Inflammatory macrophage treated with lipopolysaccharide for 1 hour (primary cell): ENCODE results near the gene MYBBP1A.
"Not testable (repeated sequence)": the region's sequence is repeated elsewhere in the genome, so short reads cannot be mapped to it uniquely, and the experiment has no call there.

Experiments used
- DNase-seq, 2 donors: peaks; one replicate each; pipeline ENCODE4 v3.0.0-alpha.2; 2020 to 2022

MYBBP1A gene

DNA sequence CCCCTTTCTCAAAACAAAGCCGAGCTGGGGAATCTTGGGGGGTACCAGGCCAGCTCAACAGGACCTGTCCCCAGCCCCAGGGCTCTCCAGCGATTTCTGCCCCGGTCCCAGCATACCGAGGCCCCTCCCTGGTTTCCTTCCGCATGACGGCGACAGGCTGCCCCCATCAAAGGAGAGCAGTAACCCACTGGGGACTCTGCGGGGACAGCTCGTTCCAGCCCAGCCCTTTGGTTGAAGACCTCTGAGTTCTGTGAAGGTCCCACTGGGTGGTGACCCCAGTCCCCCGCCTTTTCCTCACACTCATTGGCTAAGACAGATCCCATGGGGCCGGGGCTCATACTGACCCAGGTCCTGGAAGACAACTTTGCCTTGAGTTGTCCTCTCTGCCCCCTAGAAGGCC is 33.2 kb upstream of the MYBBP1A start:
- no peak for DNase-seq

GRCh38 chr17:4587803-4588202 is 32.6 kb upstream of the MYBBP1A start:
- no peak for DNase-seq

- DNase-seq = no peak
Measured at GRCh38 chr17:4587195-4587594, 32.0 kb upstream of the MYBBP1A start.

DNA sequence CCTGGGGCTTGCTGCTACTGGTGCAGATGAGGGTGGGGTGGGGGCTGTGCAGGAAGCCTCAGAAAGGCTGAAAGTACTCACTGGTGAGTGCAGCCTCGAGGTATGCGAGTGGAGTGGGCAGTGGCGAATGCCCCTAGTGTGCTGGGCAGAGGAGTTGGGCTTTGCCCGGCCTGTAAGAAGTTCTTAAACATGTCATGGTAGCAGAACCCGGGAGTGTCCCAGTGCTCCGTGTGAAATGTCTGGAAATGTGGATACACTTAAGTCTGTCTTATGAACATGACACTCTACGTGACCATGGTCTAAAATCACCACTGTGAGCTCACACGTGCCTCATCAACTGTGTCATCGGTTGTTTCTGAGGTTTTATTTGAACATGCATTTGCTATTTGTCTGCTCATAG is 30.9 kb upstream of the MYBBP1A start:
- no peak for DNase-seq

DNA sequence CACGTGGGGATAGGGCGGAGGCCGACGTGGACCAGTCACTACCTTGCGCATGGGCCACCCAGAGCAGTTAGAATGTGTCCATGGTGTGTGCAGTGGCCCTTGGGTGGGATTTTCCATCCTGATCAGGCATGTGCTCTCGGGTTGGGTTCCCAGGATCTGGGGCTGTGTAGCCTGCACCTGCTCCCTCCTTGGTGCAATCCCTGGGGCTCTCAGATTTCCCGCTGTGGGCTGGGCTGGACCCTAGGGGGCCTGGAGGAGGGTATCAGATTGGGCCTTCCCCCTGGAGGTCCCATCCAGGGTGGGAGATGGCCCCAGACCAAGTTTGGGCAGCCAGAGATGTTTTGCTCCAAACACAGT is 30.4 kb upstream of the MYBBP1A start:
- DNase-seq = no peak

DNA sequence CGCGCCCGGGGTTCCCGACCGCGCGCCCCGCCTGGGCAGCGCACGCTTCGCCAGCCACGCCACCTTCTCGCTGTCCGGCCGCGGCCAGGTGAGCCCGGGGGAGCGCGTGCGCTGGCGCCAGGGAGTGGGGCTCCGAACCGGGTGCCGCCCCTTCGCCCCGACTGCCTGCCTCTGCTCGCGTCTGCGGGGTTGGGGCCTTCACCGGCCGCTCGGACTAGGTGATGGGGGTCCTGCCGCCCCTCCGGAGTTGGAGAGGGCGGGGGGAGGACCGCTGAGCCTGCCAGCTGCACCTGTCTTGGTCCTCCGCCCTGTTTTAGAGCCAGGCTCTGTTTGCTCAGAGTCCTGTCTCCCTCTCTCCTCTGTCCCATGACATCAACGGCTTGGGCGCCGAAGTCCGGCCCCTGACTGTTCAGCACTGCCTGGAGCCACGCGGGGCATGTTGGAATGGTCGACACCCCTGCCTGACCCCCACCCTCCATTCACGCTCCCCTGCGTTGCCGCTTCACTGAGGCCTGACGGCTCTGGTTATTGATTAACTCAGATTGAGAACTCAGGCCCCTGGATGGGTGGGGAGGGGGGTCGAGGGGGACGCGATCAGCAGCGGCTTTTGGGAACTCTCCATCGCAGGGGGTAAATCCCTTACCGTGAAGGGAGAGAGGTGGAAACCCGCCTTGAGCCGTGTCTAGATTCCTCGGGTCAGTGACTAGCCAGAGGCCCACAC is 29.9 kb upstream of the MYBBP1A start:
- DNase-seq = no peak

GRCh38 chr17:4584101-4584916 is 29.1 kb upstream of the MYBBP1A start, which contains the start of gene SMTNL2:
SMTNL2 (plus strand) TSS chr17:4584529; CDS start chr17:4584606, 77 bp downstream.
- DNase-seq = no peak

DNA sequence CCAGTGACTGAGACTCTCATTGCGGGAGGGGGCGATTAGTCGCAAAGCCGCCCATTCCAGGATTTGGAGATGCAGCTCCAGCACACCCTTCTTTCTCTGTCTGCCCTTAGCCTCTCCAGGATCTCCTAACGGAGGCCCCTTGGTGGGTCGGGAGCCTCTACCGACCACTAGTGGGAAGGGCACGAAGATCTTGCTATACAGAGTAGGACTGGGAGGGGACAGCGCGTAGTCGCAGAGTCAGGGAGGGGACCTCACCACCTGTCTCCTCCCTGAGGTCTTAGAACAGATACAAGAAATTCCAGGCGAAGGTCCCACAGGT is 28.6 kb upstream of the MYBBP1A start:
- no peak for DNase-seq

DNA sequence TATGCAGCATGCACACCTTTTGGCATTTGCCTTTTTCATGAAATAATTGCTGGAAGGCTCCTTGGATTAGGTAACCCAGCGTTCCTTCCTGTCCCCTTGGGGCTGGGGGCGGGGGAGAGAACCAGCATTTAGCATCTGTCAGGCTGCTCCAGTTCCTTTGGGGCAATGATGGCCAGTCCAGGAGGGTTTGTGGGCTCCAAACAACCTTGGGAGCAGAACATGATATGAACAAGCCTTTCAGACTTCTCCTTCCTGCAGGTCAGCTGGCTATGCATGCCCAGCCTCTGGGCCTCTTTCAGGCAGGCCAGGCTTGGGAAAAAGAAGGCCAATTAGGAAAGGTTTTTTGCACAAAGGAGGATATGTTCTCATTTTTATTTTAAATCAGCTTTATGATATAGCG is 28.0 kb upstream of the MYBBP1A start:
- no peak for DNase-seq

- no peak for DNase-seq
Measured at GRCh38 chr17:4582691-4583090, 27.5 kb upstream of the MYBBP1A start.

DNA sequence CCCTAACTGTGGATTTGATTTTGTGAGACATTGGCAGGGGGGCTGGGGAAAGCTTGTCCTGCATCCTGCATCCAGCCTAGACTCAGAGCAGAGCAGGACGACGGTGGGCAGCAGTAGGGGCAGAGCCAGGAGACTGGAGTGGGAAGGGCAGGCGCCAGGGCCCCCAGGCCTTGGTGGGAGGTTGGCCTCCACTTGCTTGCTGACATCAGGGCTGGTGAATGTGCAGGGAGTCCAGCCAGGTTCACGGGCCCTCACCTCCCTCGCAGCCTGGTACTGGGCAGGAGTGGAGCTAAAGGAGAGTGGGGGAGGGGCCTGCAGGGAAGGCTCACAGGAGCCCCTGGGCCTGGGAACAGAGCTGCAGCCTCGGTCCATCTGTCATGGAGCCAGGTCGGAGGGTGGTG is 26.9 kb upstream of the MYBBP1A start:
- DNase-seq = no peak

- no peak for DNase-seq
Measured at GRCh38 chr17:4580291-4580690, 25.1 kb upstream of the MYBBP1A start.

- no peak for DNase-seq
Measured at GRCh38 chr17:4579678-4580077, 24.5 kb upstream of the MYBBP1A start.

DNA sequence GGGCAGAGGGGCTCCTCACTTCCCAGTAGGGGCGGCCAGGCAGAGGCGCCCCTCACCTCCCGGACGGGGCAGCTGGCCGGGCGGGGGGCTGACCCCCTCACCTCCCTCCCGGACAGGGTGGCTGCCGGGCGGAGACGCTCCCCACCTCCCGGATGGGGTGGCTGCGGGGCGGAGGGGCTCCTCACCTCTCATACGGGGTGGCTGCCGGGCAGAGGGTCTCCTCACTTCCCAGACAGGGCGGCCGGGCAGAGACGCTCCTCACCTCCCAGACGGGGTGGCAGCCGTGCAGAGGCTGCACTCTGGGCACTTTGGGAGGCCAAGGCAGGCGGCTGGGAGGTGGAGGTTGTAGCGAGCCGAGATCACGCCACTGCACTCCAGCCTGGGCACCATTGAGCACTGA is 23.2 kb upstream of the MYBBP1A start:
- DNase-seq = not testable (repeated sequence)

GRCh38 chr17:4577386-4577993 is 22.3 kb upstream of the MYBBP1A start:
- DNase-seq = no peak

- DNase-seq = no peak
Measured at GRCh38 chr17:4576729-4577322, 21.6 kb upstream of the MYBBP1A start.

DNA sequence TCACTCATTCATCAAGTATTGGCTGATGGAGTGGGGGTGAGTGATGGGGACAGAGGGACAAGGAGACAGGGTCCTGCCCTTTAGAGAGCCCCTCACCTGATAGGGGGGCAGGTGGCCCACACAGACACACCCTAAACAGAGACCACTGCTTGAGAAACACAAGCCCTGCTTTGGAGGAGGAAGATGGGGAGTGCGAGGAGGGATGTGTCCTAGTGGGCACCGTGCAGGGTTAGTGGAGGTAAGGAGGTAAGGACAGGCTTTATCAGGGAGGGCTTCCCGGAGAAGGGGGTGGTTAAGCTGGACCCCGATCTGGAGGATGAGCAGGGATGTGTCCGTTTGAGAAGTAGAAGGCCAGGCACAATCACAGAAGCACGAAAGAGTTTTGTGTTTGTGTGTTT is 21.0 kb upstream of the MYBBP1A start:
- DNase-seq = no peak

GRCh38 chr17:4574448-4575045 is 19.4 kb upstream of the MYBBP1A start:
- DNase-seq = peak; percentile 24 to 32

- DNase-seq = peak; percentile 75 to 95
Measured at GRCh38 chr17:4573669-4574068, 18.5 kb upstream of the MYBBP1A start.

DNA sequence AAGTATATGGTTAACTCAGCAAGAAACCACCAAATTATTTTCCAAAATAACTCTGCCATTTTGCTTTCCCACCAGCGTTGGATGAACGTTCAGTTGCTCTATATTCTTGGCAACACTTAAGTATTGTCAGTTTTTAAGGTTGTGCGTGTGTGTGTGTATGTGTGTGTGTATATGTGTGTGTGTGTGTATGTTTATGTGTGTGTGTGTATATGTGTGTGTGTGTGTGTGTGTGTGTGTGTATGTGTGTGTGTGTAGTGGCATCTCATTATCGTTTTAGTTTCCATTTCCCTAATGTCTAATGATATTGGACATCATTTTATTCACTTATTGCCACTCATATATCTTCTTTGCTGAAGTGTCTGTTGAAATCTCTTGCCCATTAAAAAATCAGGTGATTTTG is 17.9 kb upstream of the MYBBP1A start:
- no peak for DNase-seq

DNA sequence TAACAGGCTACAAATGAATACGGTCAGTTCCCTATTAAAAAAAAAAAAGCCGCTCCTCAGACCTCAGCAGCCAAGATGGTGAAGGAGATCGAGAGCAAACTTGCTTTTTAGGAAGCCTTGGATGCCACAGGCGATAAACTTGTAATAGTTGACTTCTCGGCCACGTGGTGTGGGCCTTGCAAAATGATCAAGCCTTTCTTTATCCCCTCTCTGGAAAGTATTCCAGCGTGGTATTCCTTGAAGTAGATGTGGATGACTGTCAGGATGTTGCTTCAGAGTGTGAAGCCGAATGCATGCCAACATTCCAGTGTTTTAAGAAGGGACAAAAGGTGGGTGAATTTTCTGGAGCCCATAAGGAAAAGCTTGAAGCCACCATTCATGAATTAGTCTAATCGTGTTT is 16.9 kb upstream of the MYBBP1A start:
- DNase-seq = no peak

- no peak for DNase-seq
Measured at GRCh38 chr17:4569591-4569990, 14.4 kb upstream of the MYBBP1A start.

DNA sequence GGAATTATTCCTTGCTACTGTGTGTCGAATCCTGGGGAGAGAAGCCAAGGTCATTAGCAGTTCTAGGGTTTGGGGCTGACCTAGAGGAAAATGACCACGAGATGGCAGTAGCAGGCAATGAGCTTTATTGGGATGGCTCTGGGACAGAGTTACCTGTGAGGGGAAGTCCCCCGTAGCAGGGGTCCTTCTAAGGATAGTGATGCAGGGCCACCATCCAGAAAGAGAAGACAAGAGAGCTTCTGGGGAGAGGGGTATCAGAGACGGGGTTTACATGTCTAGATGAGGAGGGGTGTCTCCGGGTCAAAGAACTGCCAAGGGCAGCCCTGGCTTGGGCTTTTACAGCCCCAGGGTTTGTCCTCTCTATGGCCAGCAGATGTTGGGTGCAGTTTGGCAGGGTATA is 11.6 kb upstream of the MYBBP1A start:
- peak; percentile 25 to 73 for DNase-seq
